Adrenal gland (tissue), 5 donors: Measurements from ENCODE around the gene FAM241A.

Experiments
- POLR2A ChIP-seq, 2 donors: fragments of 450-650 bp; IDR thresholded peaks; one replicate each; pipeline ENCODE4 v1.6.1; 2017; ENCODE audit warnings: antibody characterized with exemption in 2 of 2, mild to moderate bottlenecking in 2 of 2, moderate library complexity in 1 of 2
- TF ChIP-seq, protein P1 (sequence below), 6 experiments: fragments of 450-650 bp in 4 of 6; fragments of 200-600 bp in 2 of 6; sonication (generic) in 1 of 6; IDR thresholded peaks; 1 replicate in 5 of 6; 2 replicates in 1 of 6; pipeline versions ENCODE4 v1.5.1 to v1.8.0; 2016 to 2021; ENCODE audit warnings: antibody characterized with exemption in 6 of 6, mild to moderate bottlenecking in 2 of 6, moderate library complexity in 1 of 6
- donor health status: DM: no; HTN: no; CAD: no.

DNA sequence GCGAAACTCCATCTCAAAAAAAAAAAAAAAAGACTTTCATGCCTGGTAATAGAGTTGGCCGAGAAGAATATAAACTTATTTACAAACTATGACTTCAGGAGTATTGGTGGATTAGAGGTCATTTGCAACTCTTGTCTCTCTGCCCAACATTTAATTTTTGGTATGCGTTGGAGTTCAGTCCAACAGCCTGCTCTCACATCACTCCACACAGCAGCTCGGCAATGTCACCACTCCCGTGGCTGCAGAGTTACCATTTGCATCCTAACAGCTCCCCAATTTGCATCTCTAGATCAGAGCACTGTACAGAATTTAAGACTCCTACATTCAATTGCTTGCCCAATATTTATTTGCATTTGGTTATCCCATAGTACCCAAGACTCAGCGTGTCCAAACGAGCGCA, 45.4 kb downstream of the FAM241A start:
- TF ChIP-seq, protein P1, sequence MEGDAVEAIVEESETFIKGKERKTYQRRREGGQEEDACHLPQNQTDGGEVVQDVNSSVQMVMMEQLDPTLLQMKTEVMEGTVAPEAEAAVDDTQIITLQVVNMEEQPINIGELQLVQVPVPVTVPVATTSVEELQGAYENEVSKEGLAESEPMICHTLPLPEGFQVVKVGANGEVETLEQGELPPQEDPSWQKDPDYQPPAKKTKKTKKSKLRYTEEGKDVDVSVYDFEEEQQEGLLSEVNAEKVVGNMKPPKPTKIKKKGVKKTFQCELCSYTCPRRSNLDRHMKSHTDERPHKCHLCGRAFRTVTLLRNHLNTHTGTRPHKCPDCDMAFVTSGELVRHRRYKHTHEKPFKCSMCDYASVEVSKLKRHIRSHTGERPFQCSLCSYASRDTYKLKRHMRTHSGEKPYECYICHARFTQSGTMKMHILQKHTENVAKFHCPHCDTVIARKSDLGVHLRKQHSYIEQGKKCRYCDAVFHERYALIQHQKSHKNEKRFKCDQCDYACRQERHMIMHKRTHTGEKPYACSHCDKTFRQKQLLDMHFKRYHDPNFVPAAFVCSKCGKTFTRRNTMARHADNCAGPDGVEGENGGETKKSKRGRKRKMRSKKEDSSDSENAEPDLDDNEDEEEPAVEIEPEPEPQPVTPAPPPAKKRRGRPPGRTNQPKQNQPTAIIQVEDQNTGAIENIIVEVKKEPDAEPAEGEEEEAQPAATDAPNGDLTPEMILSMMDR (IDR thresholded peaks at IDR 0.05), result no peak
- no peak for TF ChIP-seq POLR2A (IDR thresholded peaks at IDR 0.05)
